ENCODE results near the gene ETNK2.

GRCh38 chr1:204178487-204179281, 26.8 kb upstream of the ETNK2 start:
- no peak for TF ChIP-seq EED (CRISPR knock-in tag; IDR thresholded peaks at IDR 0.05)
- no peak for TF ChIP-seq MTF1 (CRISPR knock-in tag; IDR thresholded peaks at IDR 0.05)
- no peak for TF ChIP-seq CTCF (CRISPR knock-in tag; IDR thresholded peaks at IDR 0.05)
- no peak for TF ChIP-seq ZNF274 (CRISPR knock-in tag; IDR thresholded peaks at IDR 0.05)
- TF ChIP-seq ZNF841 (CRISPR knock-in tag; IDR thresholded peaks at IDR 0.05; ENCODE audit: borderline replicate concordance) = no peak
- TF ChIP-seq KMT2A (CRISPR knock-in tag; IDR thresholded peaks at IDR 0.05) = no peak
- no peak for TF ChIP-seq ARID2 (CRISPR knock-in tag; IDR thresholded peaks at IDR 0.05; ENCODE audit: borderline replicate concordance)
- TF ChIP-seq SMAD3 (CRISPR knock-in tag; IDR thresholded peaks at IDR 0.05) = no peak
- TF ChIP-seq CEBPG (CRISPR knock-in tag; IDR thresholded peaks at IDR 0.05) = no peak
- TF ChIP-seq SP1 (IDR thresholded peaks at IDR 0.05) = no peak
- TF ChIP-seq SP1 (CRISPR knock-in tag; IDR thresholded peaks at IDR 0.05) = no peak
- no peak for TF ChIP-seq FOXK2 (IDR thresholded peaks at IDR 0.05)
- no peak for TF ChIP-seq ZNF639 (CRISPR knock-in tag; conservative IDR thresholded peaks at IDR 0.05)
